ENCODE data around the gene COL19A1.
"Not testable (repeated sequence)": the region's sequence is repeated elsewhere in the genome, so short reads cannot be mapped to it uniquely, and the experiment has no call there.

Gene COL19A1

GRCh38 chr6:69953491-69953890 lies 87.1 kb downstream of the COL19A1 start:
- DNase-seq = no peak
- intact Hi-C loops (cut with DNase I) = no loop called here

- intact Hi-C loops (cut with DNase I) = no loop called here
- DNase-seq = no peak
These were observed 88.4 kb downstream of the COL19A1 start for GRCh38 chr6:69954733-69955132.

- DNase-seq = no peak
These were observed 91.7 kb downstream of the COL19A1 start for GRCh38 chr6:69957985-69958559.

GRCh38 chr6:69958978-69959377 lies 92.6 kb downstream of the COL19A1 start:
- DNase-seq = no peak
- intact Hi-C loops (cut with DNase I) = no loop called here

More at GRCh38 chr6:69957985-69958559, 91.7 kb downstream of the COL19A1 start:
- intact Hi-C loops (cut with DNase I) = no loop called here

- intact Hi-C loops (cut with DNase I) = not testable (repeated sequence)
- DNase-seq = peak in 1 of 10 donors; percentile 62
These were observed 99.6 kb downstream of the COL19A1 start for GRCh38 chr6:69965974-69966373.

- DNase-seq = no peak
- intact Hi-C loops (cut with DNase I) = no loop called here
These were observed 106.8 kb downstream of the COL19A1 start for GRCh38 chr6:69973138-69973537.

- intact Hi-C loops (cut with DNase I) = no loop called here
- DNase-seq = no peak
These were observed 107.4 kb downstream of the COL19A1 start for GRCh38 chr6:69973763-69974162.

- intact Hi-C loops (cut with DNase I) = no loop called here
These were observed 107.8 kb downstream of the COL19A1 start for GRCh38 chr6:69974193-69974592.

GRCh38 chr6:69976591-69977090 lies 110.3 kb downstream of the COL19A1 start:
- no peak for DNase-seq
- intact Hi-C loops (cut with DNase I) = no loop called here

More at GRCh38 chr6:69974193-69974592, 107.8 kb downstream of the COL19A1 start:
- DNase-seq = no peak

GRCh38 chr6:69980624-69981023 lies 114.3 kb downstream of the COL19A1 start:
- no peak for DNase-seq
- intact Hi-C loops (cut with DNase I) = no loop called here

GRCh38 chr6:69984506-69984905 lies 118.2 kb downstream of the COL19A1 start:
- intact Hi-C loops (cut with DNase I) = no loop called here
- no peak for DNase-seq

GRCh38 chr6:69985180-69985579 lies 118.8 kb downstream of the COL19A1 start:
- intact Hi-C loops (cut with DNase I) = no loop called here

GRCh38 chr6:69987550-69987949 lies 121.2 kb downstream of the COL19A1 start:
- intact Hi-C loops (cut with DNase I) = no loop called here
- DNase-seq = no peak

More at GRCh38 chr6:69985180-69985579, 118.8 kb downstream of the COL19A1 start:
- no peak for DNase-seq

- no peak for DNase-seq
- intact Hi-C loops (cut with DNase I) = no loop called here
These were observed 122.2 kb downstream of the COL19A1 start for GRCh38 chr6:69988458-69989126.

GRCh38 chr6:69994251-69994650 lies 127.9 kb downstream of the COL19A1 start:
- intact Hi-C loops (cut with DNase I) = no loop called here

GRCh38 chr6:70008189-70008588 lies 141.8 kb downstream of the COL19A1 start:
- no peak for DNase-seq
- intact Hi-C loops (cut with DNase I) = no loop called here

More at GRCh38 chr6:69994251-69994650, 127.9 kb downstream of the COL19A1 start:
- no peak for DNase-seq

GRCh38 chr6:70010339-70010738 lies 144.0 kb downstream of the COL19A1 start:
- intact Hi-C loops (cut with DNase I) = not testable (repeated sequence)

GRCh38 chr6:70023201-70023600 lies 156.8 kb downstream of the COL19A1 start:
- intact Hi-C loops (cut with DNase I) = not testable (repeated sequence)

More at GRCh38 chr6:70010339-70010738, 144.0 kb downstream of the COL19A1 start:
- DNase-seq = not testable (repeated sequence)

GRCh38 chr6:70028246-70028645 lies 161.9 kb downstream of the COL19A1 start:
- intact Hi-C loops (cut with DNase I) = no loop called here
- DNase-seq = no peak

More at GRCh38 chr6:70023201-70023600, 156.8 kb downstream of the COL19A1 start:
- DNase-seq = peak in 2 of 10 donors; percentile 52 to 59

- DNase-seq = no peak
- intact Hi-C loops (cut with DNase I) = no loop called here
These were observed 162.6 kb downstream of the COL19A1 start for GRCh38 chr6:70028926-70029325.

GRCh38 chr6:70033781-70034180 lies 167.4 kb downstream of the COL19A1 start:
- no peak for DNase-seq
- intact Hi-C loops (cut with DNase I) = no loop called here

- intact Hi-C loops (cut with DNase I) = no loop called here
- no peak for DNase-seq
These were observed 171.1 kb downstream of the COL19A1 start for GRCh38 chr6:70037445-70037844.

Measured in posterior cingulate gyrus (tissue), 11 donors.